Fibroblast of the conjunctiva (primary cell): ENCODE results near the gene LCN9.
"Not testable (repeated sequence)": the region's sequence is repeated elsewhere in the genome, so short reads cannot be mapped to it uniquely, and the experiment has no call there.

Experiments
- DNase-seq: peaks from one replicate; pipeline ENCODE4 v3.0.0-alpha.2; 2010; ENCODE audit warnings: low read depth

The LCN9 gene

GRCh38 chr9:135662758-135663450 is at the start of gene LCN9:
Gene LCN9 (plus strand): TSS chr9:135663309. CDS start chr9:135663322, 13 bp downstream.
- DNase-seq, result peak; percentile 16

- no peak for DNase-seq
Observed at GRCh38 chr9:135613946-135614805, 48.9 kb upstream of the LCN9 start.

DNA sequence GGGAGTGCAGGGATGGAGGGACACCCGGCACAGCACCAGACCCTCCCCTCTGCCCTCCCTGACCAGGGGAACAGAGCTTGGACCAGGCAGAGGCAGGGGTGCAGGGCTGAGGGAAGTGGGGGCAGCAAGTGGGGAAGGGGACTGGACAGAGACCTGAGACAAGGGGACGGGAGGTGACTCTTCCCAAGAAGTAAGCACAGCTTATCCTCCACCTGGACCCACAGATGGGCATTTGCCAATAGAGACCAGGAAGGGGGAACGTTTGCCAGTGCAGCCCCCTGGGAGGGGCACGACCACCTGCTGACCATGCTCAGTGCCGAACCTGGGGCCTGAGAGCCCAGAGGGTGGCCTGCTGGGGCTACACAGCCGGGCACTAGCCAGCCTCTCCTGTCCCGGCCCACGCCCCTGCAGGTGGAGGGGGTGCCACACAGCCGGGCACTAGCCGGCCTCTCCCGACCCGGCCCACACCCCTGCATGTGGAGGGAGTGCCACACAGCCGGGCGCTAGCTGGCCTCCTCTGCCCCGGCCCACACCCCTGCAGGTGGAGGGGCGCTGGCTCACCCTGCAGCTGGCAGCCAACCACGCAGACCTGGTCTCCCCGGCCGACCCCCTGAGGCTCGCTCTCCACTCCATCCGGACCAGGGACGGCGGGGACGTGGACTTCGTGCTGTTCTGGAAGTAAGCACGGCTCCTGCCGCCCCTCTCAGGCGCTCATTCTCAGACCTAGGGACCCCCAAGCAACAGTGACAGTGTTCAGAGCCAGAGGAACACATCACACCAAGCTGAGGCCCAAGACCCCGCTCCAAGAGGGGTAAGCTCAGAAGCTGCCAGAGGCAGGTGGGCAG is 48.1 kb upstream of the LCN9 start:
- no peak for DNase-seq

- DNase-seq, result no peak
Observed at GRCh38 chr9:135615666-135616618, 47.2 kb upstream of the LCN9 start.

DNA sequence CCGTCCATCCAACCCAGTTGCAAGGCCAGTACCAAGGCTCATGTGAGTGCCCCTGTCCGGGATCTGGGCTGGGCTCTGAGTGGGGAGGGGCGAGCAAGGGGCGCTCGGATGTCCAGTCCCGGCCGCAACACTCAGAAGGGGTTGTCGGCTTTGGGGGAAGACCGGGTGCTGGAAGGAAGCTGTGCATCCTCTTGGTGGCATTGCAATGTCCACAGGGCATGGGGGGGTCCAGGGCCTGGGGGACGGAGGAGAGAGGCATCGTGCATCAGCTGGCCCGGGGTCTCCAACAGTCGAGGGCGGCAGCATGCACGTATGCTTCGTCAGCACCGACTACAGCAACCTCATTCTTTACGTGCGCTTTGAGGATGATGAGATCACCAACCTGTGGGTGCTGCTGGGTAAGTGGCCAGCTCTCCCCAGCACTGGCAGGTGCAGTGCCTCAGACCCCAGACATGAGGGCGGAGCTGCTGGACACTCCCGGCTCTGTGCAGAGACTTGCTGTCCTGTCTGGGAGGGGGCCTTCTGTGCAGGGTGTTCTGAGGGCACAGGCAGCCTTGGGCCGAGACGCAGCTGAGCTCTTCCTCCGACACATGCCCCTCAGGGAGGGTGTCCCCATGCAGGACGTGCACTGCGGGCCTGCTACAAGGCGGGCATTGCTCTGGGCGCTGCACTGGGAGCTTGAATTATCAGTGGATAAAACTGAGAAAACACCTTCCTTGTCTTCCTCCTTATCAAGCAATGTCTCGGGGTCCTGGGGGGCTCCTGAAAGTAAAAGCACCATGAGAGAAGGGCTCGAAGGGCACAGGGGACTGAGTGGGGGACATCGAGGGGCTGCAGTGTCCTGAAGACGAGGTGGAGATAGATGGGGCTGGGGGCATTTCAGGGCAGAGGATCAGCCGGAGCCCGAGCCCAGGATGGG is 46.2 kb upstream of the LCN9 start:
- DNase-seq, result no peak

GRCh38 chr9:135617538-135617900 is 45.6 kb upstream of the LCN9 start:
- no peak for DNase-seq

- no peak for DNase-seq
Observed at GRCh38 chr9:135617991-135618411, 45.1 kb upstream of the LCN9 start.

GRCh38 chr9:135618866-135619598 is 44.1 kb upstream of the LCN9 start:
- no peak for DNase-seq

GRCh38 chr9:135619599-135619886 is 43.6 kb upstream of the LCN9 start:
- DNase-seq, result no peak

DNA sequence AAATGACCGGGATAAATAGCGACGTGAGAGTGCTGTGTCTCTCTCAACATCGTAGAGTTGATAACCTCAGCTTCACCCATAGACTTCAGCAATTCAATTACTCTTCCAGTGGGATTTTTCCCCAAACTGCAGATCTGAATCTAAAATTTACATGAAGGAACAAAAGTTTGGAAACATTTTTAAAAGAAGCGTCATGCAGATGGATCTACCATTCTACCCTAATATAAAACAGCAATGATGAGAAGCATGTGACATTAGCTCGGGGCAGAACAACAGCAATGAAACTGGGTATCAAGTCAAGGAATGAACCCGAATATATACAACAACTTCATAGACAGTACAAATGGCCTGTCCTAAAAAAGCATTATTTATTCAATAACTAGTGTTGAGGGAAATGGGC is 42.6 kb upstream of the LCN9 start:
- DNase-seq, result no peak

- no peak for DNase-seq
Observed at GRCh38 chr9:135622415-135623020, 40.6 kb upstream of the LCN9 start.

- no peak for DNase-seq
Observed at GRCh38 chr9:135624282-135624681, 38.8 kb upstream of the LCN9 start.

- DNase-seq, result no peak
Observed at GRCh38 chr9:135632841-135633240, 30.3 kb upstream of the LCN9 start.

- DNase-seq, result not testable (repeated sequence)
Observed at GRCh38 chr9:135636930-135637530, 26.1 kb upstream of the LCN9 start.

DNA sequence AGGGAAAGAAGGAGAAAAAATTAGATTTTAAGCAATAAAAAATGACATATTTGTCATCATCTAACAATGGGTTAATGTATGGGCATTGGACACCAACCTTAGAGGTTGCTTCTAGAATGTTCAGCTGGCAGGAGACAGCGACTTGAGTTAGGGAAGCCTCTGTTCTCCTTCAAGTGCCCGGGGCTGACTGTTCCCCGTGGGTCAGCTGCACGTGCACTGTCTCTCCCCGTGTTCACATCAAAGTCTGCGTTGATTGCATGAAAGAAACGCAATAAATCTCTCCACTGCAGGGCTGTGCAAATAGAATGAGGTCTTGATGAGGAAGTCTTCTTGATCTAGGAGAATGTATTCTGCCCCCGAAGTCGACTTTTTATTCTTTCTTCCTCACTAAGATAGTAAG is 23.9 kb upstream of the LCN9 start, which contains the start of gene GLT6D1:
Gene GLT6D1 (minus strand): TSS at position 345 of the 400 bp plus-strand sequence. CDS start 353 bp downstream, outside the sequence.
- no peak for DNase-seq

DNA sequence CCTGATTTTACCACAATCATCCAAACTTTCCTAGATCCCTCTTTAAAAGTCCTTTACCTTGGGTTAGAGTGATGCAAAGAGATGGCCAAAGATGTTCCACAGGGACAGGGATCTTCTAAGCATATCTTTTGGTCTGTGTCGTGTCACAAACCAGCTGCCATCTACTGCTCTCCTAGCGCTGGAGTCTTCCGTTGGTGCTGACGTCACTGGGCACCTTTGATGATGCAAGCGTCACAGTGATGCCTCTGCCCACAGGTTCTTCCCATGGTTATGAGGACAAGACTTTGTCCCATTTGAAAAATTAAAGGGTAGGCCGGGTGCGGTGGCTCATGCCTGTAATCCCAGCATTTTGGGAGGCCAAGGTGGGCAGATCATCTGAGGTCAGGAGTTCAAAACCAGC is 22.1 kb upstream of the LCN9 start:
- DNase-seq, result no peak

GRCh38 chr9:135641745-135642144 is 21.4 kb upstream of the LCN9 start:
- DNase-seq, result no peak

DNA sequence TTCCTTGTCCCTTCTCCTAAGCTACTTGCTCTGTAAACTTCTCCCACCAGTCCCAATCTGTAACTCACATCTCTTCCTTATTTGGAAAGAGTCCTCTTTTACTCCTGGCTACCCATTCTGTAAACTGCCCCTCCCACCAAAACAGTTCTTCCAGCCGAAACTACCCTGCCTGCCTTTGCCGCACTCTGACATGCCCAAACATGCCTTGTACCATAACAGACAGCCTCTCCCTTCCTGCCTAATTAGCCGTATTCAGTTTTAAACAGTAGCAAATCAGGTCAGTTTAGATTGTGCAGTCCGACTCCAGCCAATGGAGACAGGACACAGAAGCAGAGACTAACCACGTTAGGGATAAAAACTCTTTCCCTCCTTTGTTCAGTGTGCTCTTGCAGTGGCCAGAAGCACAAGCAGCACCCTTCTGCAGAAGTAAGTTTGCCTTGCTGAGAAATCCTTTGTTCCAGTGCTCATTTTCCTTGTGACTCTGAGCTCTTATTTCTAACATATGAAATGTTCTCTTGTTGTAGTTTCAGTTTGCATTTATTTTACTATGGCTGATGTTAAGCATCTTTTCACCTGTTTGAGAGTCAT is 18.4 kb upstream of the LCN9 start:
- no peak for DNase-seq
